Activated B cell treated with CpG ODN at 0.5 μM for 24 hours (primary cell): Measurements from ENCODE around the gene WDR37. TPM values are rescaled to one million over a fixed set of nuclear protein-coding genes. Genes with fewer than 3 reads are reported as not detected.

ENCODE experiments used
- ATAC-seq: fragments of 200-7000 bp; cut with Tn5 transposase; one replicate; pipeline ENCODE4 v1.10.0; 2021; ENCODE audit warnings: low read depth, mild to moderate bottlenecking, moderate library complexity
- CTCF ChIA-PET: fragments of 350-600 bp; sonication (Branson Sonifier 250); formaldehyde crosslinking; loops from one replicate; lab custom pipeline; 2021; ENCODE audit warnings: antibody characterized with exemption; lab: Charles Lee
- POLR2A ChIA-PET: fragments of 350-600 bp; sonication (Branson Sonifier 250); formaldehyde crosslinking; loops from one replicate; lab custom pipeline; 2021; ENCODE audit warnings: antibody characterized with exemption; lab: Charles Lee
- DNase-seq: peaks from one replicate; pipeline ENCODE4 v3.0.0; 2022
- H3K27ac Mint-ChIP-seq: one replicate; pipeline ENCODE4 v1.8.0; 2020; ENCODE audit warnings: mixed read lengths
- H3K27me3 Mint-ChIP-seq: one replicate; pipeline ENCODE4 v1.8.0; 2021; ENCODE audit warnings: mixed read lengths
- H3K36me3 Mint-ChIP-seq: one replicate; pipeline ENCODE4 v1.8.0; 2021; ENCODE audit warnings: low read depth, mixed read lengths
- H3K4me1 Mint-ChIP-seq: one replicate; pipeline ENCODE4 v1.8.0; 2021; ENCODE audit warnings: mixed read lengths
- H3K4me3 Mint-ChIP-seq: one replicate; pipeline ENCODE4 v1.8.0; 2020; ENCODE audit warnings: mild to moderate bottlenecking, mixed read lengths
- H3K9me3 Mint-ChIP-seq: one replicate; pipeline ENCODE4 v1.8.0; 2020; ENCODE audit warnings: mixed read lengths
- intact Hi-C: fragments of 100-400 bp; cut with micrococcal nuclease; formaldehyde crosslinking; loops from one replicate; pipeline ENCODE4 v1.15.1; 2024
- total RNA-seq: library from RNA; stranded (reverse); gene quantifications from 2 replicates; pipeline ENCODE4 v1.2.3, GENCODE V29; 2022
- TF ChIP-seq, protein P1 (sequence below): fragments of 200-600 bp; IDR thresholded peaks from one replicate; pipeline ENCODE4 v1.8.0; 2022; ENCODE audit warnings: antibody characterized with exemption, mild to moderate bottlenecking

WDR37 gene
- total RNA-seq, 1 donor from 2014 or later = 20.0 TPM

GRCh38 chr10:1153805-1154351, 97.7 kb downstream of the WDR37 start:
- TF ChIP-seq, protein P1, sequence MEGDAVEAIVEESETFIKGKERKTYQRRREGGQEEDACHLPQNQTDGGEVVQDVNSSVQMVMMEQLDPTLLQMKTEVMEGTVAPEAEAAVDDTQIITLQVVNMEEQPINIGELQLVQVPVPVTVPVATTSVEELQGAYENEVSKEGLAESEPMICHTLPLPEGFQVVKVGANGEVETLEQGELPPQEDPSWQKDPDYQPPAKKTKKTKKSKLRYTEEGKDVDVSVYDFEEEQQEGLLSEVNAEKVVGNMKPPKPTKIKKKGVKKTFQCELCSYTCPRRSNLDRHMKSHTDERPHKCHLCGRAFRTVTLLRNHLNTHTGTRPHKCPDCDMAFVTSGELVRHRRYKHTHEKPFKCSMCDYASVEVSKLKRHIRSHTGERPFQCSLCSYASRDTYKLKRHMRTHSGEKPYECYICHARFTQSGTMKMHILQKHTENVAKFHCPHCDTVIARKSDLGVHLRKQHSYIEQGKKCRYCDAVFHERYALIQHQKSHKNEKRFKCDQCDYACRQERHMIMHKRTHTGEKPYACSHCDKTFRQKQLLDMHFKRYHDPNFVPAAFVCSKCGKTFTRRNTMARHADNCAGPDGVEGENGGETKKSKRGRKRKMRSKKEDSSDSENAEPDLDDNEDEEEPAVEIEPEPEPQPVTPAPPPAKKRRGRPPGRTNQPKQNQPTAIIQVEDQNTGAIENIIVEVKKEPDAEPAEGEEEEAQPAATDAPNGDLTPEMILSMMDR = no peak
- Mint-ChIP-seq H3K9me3 (no peaks in the 10 kb centered on the region), H3K27ac (no peak overlapping the region), H3K4me1 (no peaks in the 10 kb centered on the region), H3K4me3 (no peak overlapping the region), H3K36me3 (no peaks in the 10 kb centered on the region), H3K27me3 (peaks cover 6% of the 10 kb centered on the region)
- ChIA-PET CTCF (no interaction called here), POLR2A (no interaction called here)
- intact Hi-C loops = loop anchor here (10.0 kb wide), 1 partner anchor 171 kb away; no protein-coding TSS in a partner anchor
- ATAC-seq (no peak), DNase-seq (no peak)

DNA sequence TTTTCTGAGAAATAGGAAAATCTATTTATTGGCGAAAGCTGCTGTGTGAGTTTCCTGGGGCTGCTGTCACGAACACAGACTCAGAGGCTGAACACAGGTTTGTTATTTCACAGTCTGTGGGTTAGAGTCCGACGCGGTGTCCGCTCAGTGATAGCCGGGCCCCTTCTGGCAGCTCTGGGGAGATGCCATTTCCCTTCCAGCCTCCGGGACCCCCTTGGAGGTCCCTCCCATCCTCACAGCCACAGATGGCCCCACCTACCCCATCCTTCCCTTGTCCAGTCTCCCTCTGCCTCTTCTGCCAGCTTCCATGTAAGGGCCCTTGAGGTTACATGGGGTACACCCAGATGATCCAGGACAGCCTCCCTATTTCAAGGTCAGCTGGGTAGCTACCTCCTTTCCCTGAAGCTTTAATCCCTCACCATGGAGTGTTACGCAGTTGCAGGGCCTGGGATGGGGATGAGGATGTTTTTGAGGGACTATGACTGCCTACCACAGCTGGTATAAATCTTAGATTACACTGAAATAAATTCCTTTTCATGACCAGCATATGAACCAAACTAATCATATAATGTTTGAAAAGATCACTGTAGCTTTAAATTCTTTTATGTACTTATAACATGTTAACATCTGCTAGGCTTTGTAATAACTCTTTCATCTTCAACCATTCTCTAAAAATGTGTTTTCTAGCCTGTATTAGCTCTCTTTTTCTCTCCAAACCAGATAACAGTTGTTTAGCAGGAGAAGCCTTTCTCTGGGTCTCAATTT, 98.5 kb downstream of the WDR37 start:
- ATAC-seq = no peak
- Mint-ChIP-seq H3K27ac (no peak overlapping the region), H3K4me3 (no peak overlapping the region), H3K36me3 (no peaks in the 10 kb centered on the region), H3K4me1 (no peaks in the 10 kb centered on the region), H3K27me3 (peaks cover 6% of the 10 kb centered on the region), H3K9me3 (no peaks in the 10 kb centered on the region)
- no peak for DNase-seq
- CTCF ChIA-PET = no interaction called here
- TF ChIP-seq, protein P1 = no peak
- POLR2A ChIA-PET = no interaction called here
- intact Hi-C loops = loop anchor here (10.0 kb wide), 1 partner anchor 170 kb away; no protein-coding TSS in a partner anchor

DNA sequence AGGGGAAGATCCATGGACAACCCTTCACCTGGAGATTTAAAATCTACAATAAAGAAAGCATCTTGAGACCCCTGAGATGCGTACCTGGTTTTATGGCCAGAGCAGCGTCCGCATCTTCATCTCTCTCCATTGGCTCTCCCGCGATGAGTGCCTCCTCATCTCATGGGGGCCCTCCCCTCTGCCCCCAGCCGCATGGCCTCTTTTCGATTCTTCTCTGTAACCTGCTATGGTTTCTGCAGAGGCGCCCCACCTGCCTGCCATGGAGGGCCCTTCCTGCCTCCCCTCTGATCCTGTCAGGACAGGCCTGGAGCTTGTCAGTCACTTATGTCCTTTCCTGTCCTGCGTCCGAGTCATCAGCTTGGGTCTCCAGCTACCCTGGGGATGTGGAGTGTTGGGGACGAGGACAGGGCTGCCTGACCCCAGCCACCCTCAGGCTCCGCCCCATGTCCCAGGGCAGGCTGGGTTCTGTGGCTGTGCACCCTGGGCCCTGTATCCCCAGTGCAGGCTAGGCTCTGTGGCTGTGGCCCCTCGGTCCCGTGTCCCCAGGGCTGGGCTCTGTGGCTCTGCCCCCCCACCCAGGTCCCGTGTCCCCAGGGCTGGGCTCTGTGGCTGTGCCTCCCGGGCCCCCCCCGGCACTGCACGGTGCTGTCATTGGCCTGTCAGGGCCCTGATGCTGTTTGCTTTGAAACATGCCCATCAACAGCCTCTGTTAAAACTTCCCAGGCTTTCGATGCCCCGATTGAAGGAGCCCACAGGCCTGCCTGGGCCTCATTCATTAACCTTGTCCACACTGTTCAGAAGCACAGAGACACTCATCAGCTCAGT, 99.8 kb downstream of the WDR37 start:
- Mint-ChIP-seq H3K4me3 (no peak overlapping the region), H3K9me3 (no peaks in the 10 kb centered on the region), H3K27me3 (peaks cover 2% of the 10 kb centered on the region), H3K27ac (no peak overlapping the region), H3K4me1 (no peaks in the 10 kb centered on the region), H3K36me3 (no peaks in the 10 kb centered on the region)
- ATAC-seq (no peak), DNase-seq (no peak)
- ChIA-PET CTCF (no interaction called here), POLR2A (no interaction called here)
- TF ChIP-seq, protein P1 = no peak
- intact Hi-C loops = loop anchor here (10.0 kb wide), 1 partner anchor 169 kb away; no protein-coding TSS in a partner anchor

DNA sequence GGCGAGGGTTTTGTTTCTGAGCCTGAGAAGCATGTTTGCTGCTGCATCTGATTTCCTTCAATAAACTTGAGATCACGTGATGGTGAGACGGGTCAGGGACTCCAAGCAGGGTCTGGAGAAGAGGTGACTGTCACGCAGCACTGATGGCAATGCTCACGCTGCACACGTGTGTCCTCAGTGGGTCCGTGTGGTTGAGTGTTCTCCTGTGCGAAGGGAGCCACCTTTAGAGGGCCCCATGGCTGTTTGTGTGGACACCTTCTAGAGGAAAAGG, 100.4 kb downstream of the WDR37 start:
- Mint-ChIP-seq H3K27me3 (no peaks in the 10 kb centered on the region), H3K4me1 (no peaks in the 10 kb centered on the region), H3K9me3 (no peaks in the 10 kb centered on the region), H3K36me3 (no peaks in the 10 kb centered on the region), H3K4me3 (no peak overlapping the region), H3K27ac (no peak overlapping the region)
- ATAC-seq (no peak), DNase-seq (no peak)
- POLR2A ChIA-PET = no interaction called here
- TF ChIP-seq, protein P1 = no peak
- CTCF ChIA-PET = no interaction called here
- intact Hi-C loops = loop anchor here (10.0 kb wide), 1 partner anchor 168 kb away; no protein-coding TSS in a partner anchor
